Body of pancreas (tissue), 4 donors: ENCODE results near the gene SIRPA. TPM values are rescaled to one million over a fixed set of nuclear protein-coding genes. Genes with fewer than 3 reads are reported as not detected.

Experiments
- ATAC-seq: fragments of 150-250 bp; one replicate; pipeline ENCODE4 v1.9.1; 2016
- DNase-seq, 4 donors: peaks; one replicate each; pipeline ENCODE4 v3.0.0-alpha.2; 2019
- H3K27ac ChIP-seq, 4 donors: fragments of 200-600 bp; sonication (generic); 1 replicate in 3 of 4; 2 replicates in 1 of 4; pipeline versions ENCODE4 v1.5.1 to v1.6.1; 2016 to 2019; ENCODE audit warnings: mild to moderate bottlenecking in 1 of 4, mixed read lengths in 1 of 4, moderate library complexity in 1 of 4
- H3K27me3 ChIP-seq, 2 donors: fragments of 200-600 bp; sonication (generic); one replicate each; pipeline ENCODE4 v1.6.0; 2016; ENCODE audit warnings: mild to moderate bottlenecking in 1 of 2
- H3K36me3 ChIP-seq, 2 donors: fragments of 200-600 bp; sonication (generic); replicated peaks in 1 of 2; 2 replicates each; pipeline ENCODE4 v1.5.1; 2016; ENCODE audit warnings: low read depth in 2 of 2; ENCODE audit not compliant: insufficient read depth in 1 of 2
- H3K4me1 ChIP-seq: fragments of 200-600 bp; sonication (generic); one replicate; pipeline ENCODE4 v1.6.0; 2016
- H3K4me3 ChIP-seq, 2 donors: fragments of 200-600 bp; sonication (generic); 1 replicate in 1 of 2; 2 replicates in 1 of 2; pipeline ENCODE4 v1.5.1; 2016 to 2019
- H3K9me3 ChIP-seq, 3 donors: fragments of 200-600 bp; sonication (generic); 1 replicate in 2 of 3; 2 replicates in 1 of 3; pipeline ENCODE4 v1.5.1; 2016
- POLR2A ChIP-seq, 3 donors: fragments of 450-650 bp; IDR thresholded peaks; one replicate each; pipeline ENCODE4 v1.6.1; 2016; ENCODE audit warnings: antibody characterized with exemption in 3 of 3, mild to moderate bottlenecking in 2 of 3
- WGBS, 2 donors: methylation state at CpG; one replicate each; pipeline ENCODE4 v1.1.5; 2017; 5-methylcytosine and 5-hydroxymethylcytosine counted together
- intact Hi-C: fragments of 100-400 bp; cut with DNase I; formaldehyde crosslinking; loops from one replicate; pipeline ENCODE4 v1.15.1; 2023
- total RNA-seq, 2 donors: library from RNA; depleted of rRNA; stranded (reverse); fragments of >200 nt; gene quantifications; one replicate each; pipeline ENCODE4 v1.1.0, GENCODE V29; 2016
- TF ChIP-seq, protein P1 (sequence below), 7 experiments: fragments of 450-650 bp in 4 of 7; fragments of 200-600 bp in 3 of 7; sonication (generic) in 3 of 7; IDR thresholded peaks; one replicate each; pipeline ENCODE4 v1.5.1; 2016 to 2019; ENCODE audit warnings: antibody characterized with exemption in 7 of 7

The SIRPA gene
- total RNA-seq, 2 donors from 2014 or later = 15.0 to 20.1 TPM

DNA sequence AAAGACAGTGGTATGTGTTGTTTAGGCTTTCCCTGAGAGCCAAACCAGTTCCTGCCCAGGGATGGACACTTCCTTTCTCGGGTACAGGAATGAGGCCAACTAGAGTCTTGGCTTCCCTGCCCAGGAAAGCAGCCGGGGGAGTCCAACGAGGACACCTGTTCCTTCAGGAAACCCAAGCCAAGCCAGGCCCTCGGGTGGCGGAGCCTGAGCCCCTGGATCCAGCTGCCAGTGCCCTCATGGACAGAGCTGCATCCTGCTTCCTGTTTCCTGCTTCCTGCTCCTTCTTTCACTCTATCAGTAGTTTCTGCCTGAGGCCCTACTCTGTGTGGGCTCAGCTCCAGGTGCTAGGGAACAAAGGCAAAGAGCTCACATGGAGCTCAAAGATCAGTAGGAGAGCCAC, 7.9 kb upstream of the SIRPA start:
- ATAC-seq (no peak), DNase-seq (no peak)
- Histone ChIP-seq H3K36me3 (no peaks in the 10 kb centered on the region), H3K4me1 (peaks cover 13% of the 10 kb centered on the region), H3K27ac (no peak overlapping the region), H3K9me3 (no peaks in the 10 kb centered on the region), H3K4me3 (no peak overlapping the region), H3K27me3 (no peaks in the 10 kb centered on the region)
- intact Hi-C loops = no loop called here
- 40% methylated on average over 5 of the region's 5 CpGs; no CpG with 5 or more reads in 1 of the 2 donors for WGBS, 2 donors
- TF ChIP-seq, protein P1, sequence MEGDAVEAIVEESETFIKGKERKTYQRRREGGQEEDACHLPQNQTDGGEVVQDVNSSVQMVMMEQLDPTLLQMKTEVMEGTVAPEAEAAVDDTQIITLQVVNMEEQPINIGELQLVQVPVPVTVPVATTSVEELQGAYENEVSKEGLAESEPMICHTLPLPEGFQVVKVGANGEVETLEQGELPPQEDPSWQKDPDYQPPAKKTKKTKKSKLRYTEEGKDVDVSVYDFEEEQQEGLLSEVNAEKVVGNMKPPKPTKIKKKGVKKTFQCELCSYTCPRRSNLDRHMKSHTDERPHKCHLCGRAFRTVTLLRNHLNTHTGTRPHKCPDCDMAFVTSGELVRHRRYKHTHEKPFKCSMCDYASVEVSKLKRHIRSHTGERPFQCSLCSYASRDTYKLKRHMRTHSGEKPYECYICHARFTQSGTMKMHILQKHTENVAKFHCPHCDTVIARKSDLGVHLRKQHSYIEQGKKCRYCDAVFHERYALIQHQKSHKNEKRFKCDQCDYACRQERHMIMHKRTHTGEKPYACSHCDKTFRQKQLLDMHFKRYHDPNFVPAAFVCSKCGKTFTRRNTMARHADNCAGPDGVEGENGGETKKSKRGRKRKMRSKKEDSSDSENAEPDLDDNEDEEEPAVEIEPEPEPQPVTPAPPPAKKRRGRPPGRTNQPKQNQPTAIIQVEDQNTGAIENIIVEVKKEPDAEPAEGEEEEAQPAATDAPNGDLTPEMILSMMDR (IDR thresholded peaks at IDR 0.05) = no peak
- TF ChIP-seq POLR2A (IDR thresholded peaks at IDR 0.05) = no peak

DNA sequence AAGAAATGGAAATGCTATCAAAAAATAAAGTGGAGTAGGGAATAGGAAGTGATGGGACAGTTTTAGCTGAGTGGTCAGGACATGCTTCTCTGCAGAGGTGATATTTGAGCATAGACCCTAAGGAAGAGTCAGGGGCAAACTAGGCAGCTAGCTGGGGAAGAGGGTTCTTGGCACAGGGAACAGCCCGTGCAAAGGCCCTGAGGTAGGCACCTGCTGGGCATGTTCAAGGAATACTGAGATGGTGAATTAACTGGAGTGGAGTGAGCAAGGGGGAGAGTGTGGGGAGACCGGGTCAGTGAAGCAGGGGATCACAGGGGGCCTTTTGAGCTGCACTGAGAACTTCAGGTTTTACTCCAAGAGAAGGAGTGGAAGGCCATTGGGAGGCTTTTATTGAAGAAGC, 7.5 kb upstream of the SIRPA start:
- H3K27ac ChIP-seq = no peak overlapping the region
- intact Hi-C loops = no loop called here
- H3K4me3 ChIP-seq = no peak overlapping the region
- peaks cover 14% of the 10 kb centered on the region for H3K4me1 ChIP-seq
- TF ChIP-seq POLR2A (IDR thresholded peaks at IDR 0.05) = no peak
- TF ChIP-seq, protein P1 (IDR thresholded peaks at IDR 0.05) = no peak
- no peaks in the 10 kb centered on the region for H3K9me3 ChIP-seq
- WGBS, 2 donors = 85 to 87% methylated on average over 2 of the region's 2 CpGs
- no peak for DNase-seq
- H3K36me3 ChIP-seq = no peaks in the 10 kb centered on the region
- no peaks in the 10 kb centered on the region for H3K27me3 ChIP-seq
- ATAC-seq = no peak

DNA sequence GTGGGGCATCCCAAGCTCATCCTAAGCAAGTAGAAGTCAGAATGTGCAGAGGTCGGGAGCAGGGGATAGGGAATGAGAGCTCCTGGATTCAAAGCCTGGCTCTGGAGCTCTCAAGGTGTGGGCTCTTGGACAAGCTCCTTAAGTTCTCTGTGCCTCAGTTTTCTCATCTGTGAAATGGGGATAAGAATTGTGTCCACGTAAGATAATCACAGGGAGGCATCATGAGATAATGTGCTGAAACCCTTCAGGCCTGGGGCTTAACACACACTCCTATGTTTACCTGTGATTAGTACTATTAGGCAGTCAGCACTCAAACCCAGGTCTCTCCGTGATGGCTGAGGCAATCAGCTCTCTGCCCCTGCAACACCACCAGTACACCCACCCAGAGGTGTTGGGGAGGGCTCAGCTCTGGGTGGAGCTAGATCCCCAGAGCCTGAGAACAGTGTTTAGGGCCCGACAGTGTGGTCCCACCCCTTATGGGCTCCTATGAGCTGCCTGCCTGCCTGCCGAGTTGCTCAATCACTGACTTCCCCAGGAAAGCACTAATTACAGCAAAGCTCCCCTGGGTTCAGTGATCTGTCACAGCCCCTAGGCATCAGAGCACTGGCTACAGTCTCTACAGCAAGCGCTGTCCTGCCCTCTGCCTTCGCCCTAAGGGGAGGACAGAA, 6.3 kb upstream of the SIRPA start:
- WGBS, 2 donors = 49% methylated on average over 5 to 7 of the region's 7 CpGs
- no peak overlapping the region for H3K27ac ChIP-seq

DNA sequence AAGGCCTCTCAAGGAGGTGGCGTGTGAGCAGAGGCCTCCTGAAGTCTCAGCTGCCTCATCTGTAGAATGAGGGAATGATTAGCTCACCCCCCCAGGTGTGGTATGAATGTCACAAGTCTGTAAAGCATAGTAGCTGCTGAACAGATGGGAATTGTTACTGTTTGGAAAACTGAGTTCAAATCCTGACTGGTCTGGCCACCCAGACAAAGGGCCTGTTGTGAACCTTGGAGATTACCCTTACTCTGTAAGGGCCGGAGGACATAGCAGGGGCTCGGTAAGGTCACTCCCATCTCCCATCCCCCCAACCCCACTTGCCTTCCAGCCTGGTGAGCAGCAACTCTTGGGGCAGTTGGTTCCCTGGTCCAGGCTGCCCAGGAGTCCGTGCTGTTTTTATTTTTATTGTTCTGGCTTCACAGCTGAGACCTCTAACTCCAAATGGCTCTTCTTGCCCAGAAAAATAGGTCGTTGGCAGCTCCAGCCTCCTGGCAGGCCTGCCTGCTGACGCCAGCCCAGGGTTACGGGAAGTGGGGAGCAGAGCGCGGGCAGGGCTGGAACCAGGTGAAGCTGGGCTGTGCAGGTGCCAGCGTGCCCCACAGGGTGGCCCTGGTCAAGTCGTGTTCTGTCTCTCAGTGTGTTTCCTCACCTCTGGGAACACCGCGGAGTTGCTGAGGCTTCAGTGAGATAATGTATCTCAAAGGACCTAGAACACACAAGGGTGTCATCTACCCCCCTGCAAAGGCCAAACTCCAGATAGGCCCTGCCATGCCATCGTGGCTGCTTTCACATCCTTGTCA, 4.5 kb upstream of the SIRPA start:
- ATAC-seq (no peak), DNase-seq (peak in 1 of 4 donors; percentile 54)
- intact Hi-C loops = no loop called here
- 59 to 63% methylated on average over 14 of the region's 14 CpGs for WGBS, 2 donors
- Histone ChIP-seq H3K27me3 (no peaks in the 10 kb centered on the region), H3K4me1 (peaks cover 26% of the 10 kb centered on the region), H3K27ac (no peak overlapping the region), H3K9me3 (no peaks in the 10 kb centered on the region), H3K4me3 (no peak overlapping the region), H3K36me3 (no peaks in the 10 kb centered on the region)
- TF ChIP-seq, protein P1 (IDR thresholded peaks at IDR 0.05) = no peak

More for the DNA sequence above, 6.3 kb upstream of the SIRPA start:
- H3K4me3 ChIP-seq = no peak overlapping the region
- H3K36me3 ChIP-seq = no peaks in the 10 kb centered on the region
- intact Hi-C loops = no loop called here
- no peak for ATAC-seq
- no peaks in the 10 kb centered on the region for H3K27me3 ChIP-seq
- TF ChIP-seq POLR2A (IDR thresholded peaks at IDR 0.05) = no peak
- TF ChIP-seq, protein P1 (IDR thresholded peaks at IDR 0.05) = no peak
- peaks cover 22% of the 10 kb centered on the region for H3K4me1 ChIP-seq
- no peaks in the 10 kb centered on the region for H3K9me3 ChIP-seq
- DNase-seq = peak in 1 of 4 donors; percentile 43
